Measurements from ENCODE around the gene SCGB1A1.

DNA sequence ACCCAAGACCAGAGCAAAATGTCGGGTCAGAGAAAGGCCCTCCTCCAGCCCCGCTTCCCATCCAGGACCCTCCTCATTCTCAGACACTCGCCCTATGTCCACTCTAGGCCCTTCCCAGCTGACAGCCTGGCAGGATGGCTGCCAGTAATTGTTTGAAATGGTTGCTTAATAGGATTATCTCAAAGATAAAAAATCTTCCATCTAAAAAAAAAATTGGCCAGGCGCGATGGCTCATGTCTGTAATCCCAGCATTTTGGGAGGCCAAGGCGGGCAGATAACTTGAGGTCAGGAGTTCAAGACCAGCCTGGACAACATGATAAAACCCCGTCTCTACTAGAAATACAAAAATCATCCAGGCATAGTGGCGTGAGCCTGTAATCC, 32.4 kb downstream of the SCGB1A1 start:
- TF ChIP-seq, protein P1, sequence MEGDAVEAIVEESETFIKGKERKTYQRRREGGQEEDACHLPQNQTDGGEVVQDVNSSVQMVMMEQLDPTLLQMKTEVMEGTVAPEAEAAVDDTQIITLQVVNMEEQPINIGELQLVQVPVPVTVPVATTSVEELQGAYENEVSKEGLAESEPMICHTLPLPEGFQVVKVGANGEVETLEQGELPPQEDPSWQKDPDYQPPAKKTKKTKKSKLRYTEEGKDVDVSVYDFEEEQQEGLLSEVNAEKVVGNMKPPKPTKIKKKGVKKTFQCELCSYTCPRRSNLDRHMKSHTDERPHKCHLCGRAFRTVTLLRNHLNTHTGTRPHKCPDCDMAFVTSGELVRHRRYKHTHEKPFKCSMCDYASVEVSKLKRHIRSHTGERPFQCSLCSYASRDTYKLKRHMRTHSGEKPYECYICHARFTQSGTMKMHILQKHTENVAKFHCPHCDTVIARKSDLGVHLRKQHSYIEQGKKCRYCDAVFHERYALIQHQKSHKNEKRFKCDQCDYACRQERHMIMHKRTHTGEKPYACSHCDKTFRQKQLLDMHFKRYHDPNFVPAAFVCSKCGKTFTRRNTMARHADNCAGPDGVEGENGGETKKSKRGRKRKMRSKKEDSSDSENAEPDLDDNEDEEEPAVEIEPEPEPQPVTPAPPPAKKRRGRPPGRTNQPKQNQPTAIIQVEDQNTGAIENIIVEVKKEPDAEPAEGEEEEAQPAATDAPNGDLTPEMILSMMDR (IDR thresholded peaks at IDR 0.05): no peak
- no peak for TF ChIP-seq POLR2AphosphoS5 (IDR thresholded peaks at IDR 0.05; ENCODE audit: low read depth, low read length)
- TF ChIP-seq, protein P2, sequence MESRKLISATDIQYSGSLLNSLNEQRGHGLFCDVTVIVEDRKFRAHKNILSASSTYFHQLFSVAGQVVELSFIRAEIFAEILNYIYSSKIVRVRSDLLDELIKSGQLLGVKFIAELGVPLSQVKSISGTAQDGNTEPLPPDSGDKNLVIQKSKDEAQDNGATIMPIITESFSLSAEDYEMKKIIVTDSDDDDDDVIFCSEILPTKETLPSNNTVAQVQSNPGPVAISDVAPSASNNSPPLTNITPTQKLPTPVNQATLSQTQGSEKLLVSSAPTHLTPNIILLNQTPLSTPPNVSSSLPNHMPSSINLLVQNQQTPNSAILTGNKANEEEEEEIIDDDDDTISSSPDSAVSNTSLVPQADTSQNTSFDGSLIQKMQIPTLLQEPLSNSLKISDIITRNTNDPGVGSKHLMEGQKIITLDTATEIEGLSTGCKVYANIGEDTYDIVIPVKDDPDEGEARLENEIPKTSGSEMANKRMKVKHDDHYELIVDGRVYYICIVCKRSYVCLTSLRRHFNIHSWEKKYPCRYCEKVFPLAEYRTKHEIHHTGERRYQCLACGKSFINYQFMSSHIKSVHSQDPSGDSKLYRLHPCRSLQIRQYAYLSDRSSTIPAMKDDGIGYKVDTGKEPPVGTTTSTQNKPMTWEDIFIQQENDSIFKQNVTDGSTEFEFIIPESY (IDR thresholded peaks at IDR 0.05; ENCODE audit: borderline replicate concordance, low read depth): no peak
- TF ChIP-seq, protein P3, sequence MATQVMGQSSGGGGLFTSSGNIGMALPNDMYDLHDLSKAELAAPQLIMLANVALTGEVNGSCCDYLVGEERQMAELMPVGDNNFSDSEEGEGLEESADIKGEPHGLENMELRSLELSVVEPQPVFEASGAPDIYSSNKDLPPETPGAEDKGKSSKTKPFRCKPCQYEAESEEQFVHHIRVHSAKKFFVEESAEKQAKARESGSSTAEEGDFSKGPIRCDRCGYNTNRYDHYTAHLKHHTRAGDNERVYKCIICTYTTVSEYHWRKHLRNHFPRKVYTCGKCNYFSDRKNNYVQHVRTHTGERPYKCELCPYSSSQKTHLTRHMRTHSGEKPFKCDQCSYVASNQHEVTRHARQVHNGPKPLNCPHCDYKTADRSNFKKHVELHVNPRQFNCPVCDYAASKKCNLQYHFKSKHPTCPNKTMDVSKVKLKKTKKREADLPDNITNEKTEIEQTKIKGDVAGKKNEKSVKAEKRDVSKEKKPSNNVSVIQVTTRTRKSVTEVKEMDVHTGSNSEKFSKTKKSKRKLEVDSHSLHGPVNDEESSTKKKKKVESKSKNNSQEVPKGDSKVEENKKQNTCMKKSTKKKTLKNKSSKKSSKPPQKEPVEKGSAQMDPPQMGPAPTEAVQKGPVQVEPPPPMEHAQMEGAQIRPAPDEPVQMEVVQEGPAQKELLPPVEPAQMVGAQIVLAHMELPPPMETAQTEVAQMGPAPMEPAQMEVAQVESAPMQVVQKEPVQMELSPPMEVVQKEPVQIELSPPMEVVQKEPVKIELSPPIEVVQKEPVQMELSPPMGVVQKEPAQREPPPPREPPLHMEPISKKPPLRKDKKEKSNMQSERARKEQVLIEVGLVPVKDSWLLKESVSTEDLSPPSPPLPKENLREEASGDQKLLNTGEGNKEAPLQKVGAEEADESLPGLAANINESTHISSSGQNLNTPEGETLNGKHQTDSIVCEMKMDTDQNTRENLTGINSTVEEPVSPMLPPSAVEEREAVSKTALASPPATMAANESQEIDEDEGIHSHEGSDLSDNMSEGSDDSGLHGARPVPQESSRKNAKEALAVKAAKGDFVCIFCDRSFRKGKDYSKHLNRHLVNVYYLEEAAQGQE (IDR thresholded peaks at IDR 0.05; ENCODE audit: low read depth, low read length): no peak
- TF ChIP-seq SMC3 (IDR thresholded peaks at IDR 0.05; ENCODE audit: low read depth, low read length): no peak
- no peak for TF ChIP-seq TEAD4 (IDR thresholded peaks at IDR 0.05; ENCODE audit: borderline replicate concordance, insufficient read depth)
- TF ChIP-seq YY1 (IDR thresholded peaks at IDR 0.05; ENCODE audit: low read depth): no peak
- TF ChIP-seq SIN3A (IDR thresholded peaks at IDR 0.05; ENCODE audit: borderline replicate concordance, low read depth, low read length): no peak
- TF ChIP-seq, protein P4, sequence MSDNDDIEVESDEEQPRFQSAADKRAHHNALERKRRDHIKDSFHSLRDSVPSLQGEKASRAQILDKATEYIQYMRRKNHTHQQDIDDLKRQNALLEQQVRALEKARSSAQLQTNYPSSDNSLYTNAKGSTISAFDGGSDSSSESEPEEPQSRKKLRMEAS (IDR thresholded peaks at IDR 0.05; ENCODE audit: low read depth): no peak
- no peak for TF ChIP-seq GABPA (IDR thresholded peaks at IDR 0.05; ENCODE audit: low read depth)

All from SK-N-SH (cell line).